ENCODE measurements around the gene CELF2. TPM values are rescaled to one million over a fixed set of nuclear protein-coding genes. Genes with fewer than 3 reads are reported as not detected.

CELF2 gene
- total and polyA plus RNA-seq, 12 donors, result 13.0 to 90.9 (median 80.9) TPM

- no peak overlapping the region for H3K4me3 ChIP-seq
- 34 to 66% methylated on average over 17 of the region's 17 CpGs for WGBS, 2 donors
- no peak for TF ChIP-seq CTCF (IDR thresholded peaks at IDR 0.05)
- peak in 4 of 8 donors; percentile 9 to 66 (median 30) for ATAC-seq
- no peaks in the 10 kb centered on the region for H3K36me3 ChIP-seq
- no peak for DNase-seq
- no peak overlapping the region for H3K27ac ChIP-seq
- H3K4me1 ChIP-seq, result peaks cover 0 to 4% (median 0%) of the 10 kb centered on the region in 9 donors
- intact Hi-C loops (cut with DNase I), result no loop called here
- H3K9me3 ChIP-seq, result no peaks in the 10 kb centered on the region
- no peaks in the 10 kb centered on the region for H3K27me3 ChIP-seq
These were observed 362.1 kb downstream of the CELF2 start for GRCh38 chr10:11379771-11380170.

DNA sequence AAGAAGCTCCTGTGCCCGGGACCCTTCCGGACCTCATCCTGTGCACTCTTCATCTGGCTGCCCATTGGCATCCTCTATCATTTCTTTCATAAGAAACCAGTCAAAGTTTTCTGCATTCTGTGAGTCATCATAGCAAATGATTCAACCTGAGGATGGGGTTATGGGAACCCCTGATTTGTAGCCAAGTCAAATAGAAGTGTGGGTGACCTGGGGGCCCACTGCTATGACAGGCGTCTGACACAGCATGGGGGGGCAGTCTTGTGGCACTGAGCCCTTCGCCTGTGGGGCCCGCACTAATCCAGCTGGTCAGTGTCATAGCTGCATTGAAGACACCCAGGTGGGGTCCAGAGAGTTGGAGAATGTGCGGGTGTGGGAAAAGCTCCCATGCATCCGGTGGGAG is 363.4 kb downstream of the CELF2 start:
- no peak overlapping the region for H3K27ac ChIP-seq
- no peak overlapping the region for H3K4me3 ChIP-seq
- H3K27me3 ChIP-seq, result no peaks in the 10 kb centered on the region
- DNase-seq (no peak), ATAC-seq (no peak)
- no peaks in the 10 kb centered on the region for H3K9me3 ChIP-seq
- intact Hi-C loops (cut with DNase I), result no loop called here
- TF ChIP-seq CTCF (IDR thresholded peaks at IDR 0.05), result no peak
- WGBS, 2 donors, result 88 to 91% methylated on average over 7 of the region's 7 CpGs
- H3K4me1 ChIP-seq, result peaks cover 0 to 4% (median 0%) of the 10 kb centered on the region in 9 donors
- no peaks in the 10 kb centered on the region for H3K36me3 ChIP-seq

- intact Hi-C loops (cut with DNase I), result no loop called here
- no peak for ATAC-seq
- Histone ChIP-seq H3K4me3 (no peak overlapping the region), H3K36me3 (no peaks in the 10 kb centered on the region), H3K9me3 (no peaks in the 10 kb centered on the region), H3K27ac (no peak overlapping the region), H3K4me1 (peaks cover 0 to 4% (median 0%) of the 10 kb centered on the region in 9 donors), H3K27me3 (no peaks in the 10 kb centered on the region)
- WGBS, 2 donors, result 75 to 83% methylated on average over 5 of the region's 5 CpGs
- TF ChIP-seq CTCF (IDR thresholded peaks at IDR 0.05), result no peak
- DNase-seq, result no peak
These were observed 363.8 kb downstream of the CELF2 start for GRCh38 chr10:11381511-11381910.

DNA sequence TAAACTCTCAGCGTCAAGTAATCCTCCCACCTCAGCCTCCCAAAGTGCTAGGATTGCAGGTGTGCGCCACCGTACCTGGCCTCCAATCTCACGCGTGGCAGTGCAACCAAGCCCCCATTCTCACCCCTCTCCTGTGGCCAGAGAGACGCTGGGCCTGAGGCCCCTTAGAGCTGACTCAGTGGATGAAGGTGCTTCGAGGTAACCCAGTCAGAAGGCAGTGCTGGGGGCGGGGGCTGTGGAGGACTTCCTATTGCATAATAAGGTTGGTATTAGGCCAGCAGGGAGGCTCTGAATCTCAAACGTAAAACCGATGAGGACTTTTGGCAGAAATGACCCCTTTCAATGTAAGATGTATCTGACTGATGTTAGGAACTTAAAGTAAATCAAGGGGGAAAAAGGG is 364.5 kb downstream of the CELF2 start:
- H3K36me3 ChIP-seq, result no peaks in the 10 kb centered on the region
- no peaks in the 10 kb centered on the region for H3K9me3 ChIP-seq
- DNase-seq, result no peak
- H3K27ac ChIP-seq, result no peak overlapping the region
- intact Hi-C loops (cut with DNase I), result no loop called here
- H3K27me3 ChIP-seq, result no peaks in the 10 kb centered on the region
- TF ChIP-seq CTCF (IDR thresholded peaks at IDR 0.05), result no peak
- no peak overlapping the region for H3K4me3 ChIP-seq
- 88 to 89% methylated on average over 10 of the region's 10 CpGs for WGBS, 2 donors
- ATAC-seq, result no peak
- peaks cover 0 to 4% (median 0%) of the 10 kb centered on the region in 9 donors for H3K4me1 ChIP-seq
